Measurements from ENCODE around the gene NINL.
A peak's percentile ranks its signal among the peaks of the same experiment; 100 is the strongest.
"Not testable (repeated sequence)": the region's sequence is repeated elsewhere in the genome, so short reads cannot be mapped to it uniquely, and the experiment has no call there.

Gene NINL

DNA sequence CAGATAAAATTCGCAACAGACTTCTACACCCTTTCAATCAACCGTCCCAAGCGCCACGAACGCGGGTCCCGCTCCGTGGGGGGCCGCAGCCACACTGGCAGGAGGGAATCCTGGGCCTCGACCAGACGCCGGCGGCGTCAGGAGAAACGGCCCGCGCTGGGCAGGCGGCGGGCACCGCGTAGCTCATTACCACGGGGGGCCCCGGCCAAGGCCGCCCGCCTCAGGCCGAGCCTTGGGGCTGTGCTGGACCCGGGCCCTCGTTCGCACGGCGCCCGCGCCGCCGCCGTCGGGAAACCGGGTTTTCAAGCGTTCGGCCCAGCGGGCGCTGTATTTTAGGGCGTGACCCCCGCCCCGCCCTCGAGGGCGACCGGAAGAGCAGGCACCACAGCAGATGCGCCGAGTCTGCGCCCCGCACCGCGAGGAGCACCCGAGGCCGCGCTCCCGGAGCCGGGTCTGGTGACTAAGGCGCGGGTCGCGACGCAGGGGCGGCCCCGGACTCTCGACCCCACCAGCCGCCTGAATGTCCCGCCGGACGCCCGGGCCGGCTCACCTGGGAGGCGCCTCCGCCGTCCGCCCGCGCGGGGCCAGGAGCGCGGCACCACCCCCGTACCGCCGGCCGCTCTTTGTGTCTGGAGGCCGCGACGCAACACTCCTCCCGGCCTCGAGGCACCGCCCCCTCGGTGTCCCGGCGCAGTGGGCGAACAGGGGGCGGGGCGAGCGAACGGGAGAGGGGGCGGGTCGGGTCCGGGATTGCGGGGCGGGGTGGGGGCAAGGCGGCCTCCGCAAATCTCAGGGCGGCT is at the start of gene NINL:
NINL (minus strand) TSS at position 627 of the 800 bp plus-strand sequence. CDS start 58,944 bp downstream, outside the sequence.
- no peak for DNase-seq

DNA sequence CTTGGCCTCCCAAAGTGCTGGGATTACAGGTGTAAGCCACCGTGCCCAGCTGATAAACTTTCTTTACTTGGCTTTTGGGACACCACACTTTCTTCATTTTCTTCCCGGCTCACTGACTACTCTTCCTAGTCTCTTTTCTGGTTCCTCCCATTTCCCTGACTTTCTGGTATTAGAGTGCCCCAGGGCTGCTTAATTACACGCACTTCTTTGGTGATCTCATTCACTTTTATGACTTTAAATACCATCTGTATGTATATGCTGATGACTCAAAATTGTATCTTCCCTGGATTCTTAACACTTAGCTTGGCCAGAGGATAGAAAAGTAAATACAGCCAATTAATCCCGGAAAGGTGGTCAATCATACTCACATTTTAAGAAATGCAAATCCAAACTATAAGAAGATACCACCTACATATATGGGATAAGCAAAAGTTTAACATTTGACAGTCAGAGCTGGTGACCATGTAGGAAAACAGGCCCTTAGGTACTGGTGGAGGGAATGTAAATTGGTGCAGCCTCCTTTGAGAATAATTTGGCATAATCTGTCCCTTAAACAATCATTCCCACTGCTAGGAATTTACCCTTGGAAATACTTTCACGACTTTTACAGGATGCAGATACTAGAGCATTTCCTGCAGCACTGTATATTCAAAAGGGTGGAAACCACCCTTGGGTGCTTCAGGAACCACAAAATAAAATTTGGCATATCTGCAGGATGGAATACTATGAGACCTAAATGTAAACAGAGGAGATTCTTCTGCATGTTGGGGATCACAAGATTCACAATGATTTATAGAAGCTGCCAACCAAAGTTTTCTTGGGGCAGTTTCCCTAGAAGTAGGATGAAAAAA is 47.8 kb upstream of the NINL start:
- DNase-seq = no peak

DNA sequence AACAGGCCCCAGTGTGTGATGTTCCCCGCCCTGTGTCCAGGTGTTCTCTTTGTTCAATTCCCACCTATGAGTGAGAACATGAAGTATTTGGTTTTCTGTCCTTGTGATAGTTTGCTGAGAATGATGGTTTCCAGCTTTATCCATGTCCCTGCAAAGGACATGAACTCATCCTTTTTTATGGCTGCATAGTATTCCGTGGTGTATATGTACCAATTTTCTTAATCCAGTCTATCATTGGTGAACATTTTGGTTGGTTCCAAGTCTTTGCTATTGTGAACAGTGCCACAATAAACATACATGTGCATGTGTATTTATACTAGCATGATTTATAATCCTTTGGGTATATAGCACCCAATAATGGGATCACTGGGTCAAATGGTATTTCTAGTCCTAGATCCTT is 45.3 kb upstream of the NINL start:
- DNase-seq = not testable (repeated sequence)

- no peak for DNase-seq
Measured at GRCh38 chr20:25629816-25630499, 44.6 kb upstream of the NINL start.

DNA sequence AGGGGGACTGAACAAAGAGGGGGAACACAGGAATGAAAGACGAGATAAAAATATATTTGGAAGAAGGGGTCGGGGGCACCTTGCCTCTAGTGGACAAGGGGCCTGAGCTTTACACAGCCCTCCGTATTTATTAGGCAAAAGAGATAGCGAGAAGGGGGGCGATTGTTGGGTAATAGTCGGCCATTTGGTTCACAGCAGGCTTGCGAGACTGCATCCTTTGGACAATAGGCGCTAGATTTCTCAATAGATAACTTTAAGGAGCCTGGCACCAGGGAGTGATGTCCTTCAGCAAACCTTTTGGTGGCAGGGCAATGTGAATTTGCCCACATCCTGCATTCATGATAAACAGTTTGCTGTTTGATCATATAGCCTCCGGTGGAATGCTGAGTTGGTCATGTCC is 41.4 kb upstream of the NINL start:
- DNase-seq = no peak

DNA sequence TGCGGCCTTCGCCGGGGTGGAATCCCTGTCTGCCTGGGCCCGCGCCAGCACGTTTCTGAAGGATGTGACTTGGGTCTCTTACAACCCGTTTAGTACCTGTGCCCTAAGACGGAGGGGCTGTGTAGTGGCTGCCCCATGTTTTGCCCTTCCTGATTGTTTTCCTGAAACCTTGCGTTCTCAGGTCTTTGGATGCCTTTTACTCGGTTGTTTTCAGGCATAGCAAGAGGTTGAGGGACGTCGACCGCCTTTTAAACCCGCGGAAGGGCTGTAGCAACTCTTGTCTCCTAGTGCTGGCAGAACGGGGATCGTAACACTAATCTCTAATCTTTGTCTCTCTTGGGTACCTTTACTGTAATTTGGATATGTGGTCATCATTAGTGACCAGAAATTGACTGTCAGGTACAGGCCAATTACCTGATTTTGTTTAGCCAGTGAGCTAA is 39.2 kb upstream of the NINL start:
- DNase-seq = no peak

DNA sequence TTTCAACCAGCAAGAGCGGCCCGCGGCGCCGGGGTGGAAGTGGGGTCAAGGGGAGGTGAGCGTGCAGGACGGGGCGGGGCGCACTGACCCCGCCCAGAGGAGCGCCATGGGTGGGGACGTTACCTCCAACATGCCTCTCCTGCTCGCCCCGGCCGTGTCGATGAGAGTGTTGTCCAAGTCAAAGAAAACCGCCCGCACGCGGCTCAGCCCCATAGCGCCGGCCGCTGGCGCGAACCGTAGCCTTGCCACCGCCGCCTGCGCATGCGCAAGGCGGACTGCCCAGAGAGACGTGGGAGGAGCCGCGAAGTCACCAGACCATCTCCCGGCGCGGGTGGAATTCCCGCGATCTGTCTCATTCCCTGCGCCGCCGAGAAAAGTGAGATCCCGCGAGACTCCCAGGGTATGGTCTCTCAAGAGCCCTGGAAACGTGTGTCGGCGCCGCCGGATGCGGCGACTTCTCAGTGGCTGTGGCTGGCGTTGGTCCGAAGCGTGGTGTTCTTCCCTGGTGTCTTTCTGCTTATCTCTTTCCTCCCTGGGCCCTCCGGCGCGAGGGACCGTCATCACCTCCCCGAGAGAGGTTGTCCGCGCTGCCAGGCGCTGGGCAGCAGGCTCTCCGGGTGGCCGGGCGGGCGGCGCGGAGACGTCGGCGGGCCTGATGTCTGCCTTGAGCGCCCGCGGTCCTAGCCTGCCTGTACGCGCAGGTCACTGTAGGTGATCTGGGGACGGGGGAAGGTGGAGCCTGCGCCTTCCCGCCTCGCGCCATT is 38.6 kb upstream of the NINL start, which contains the start of gene NANP:
NANP (minus strand) TSS at position 279 of the 764 bp plus-strand sequence; CDS start at position 213, 66 bp downstream.
- DNase-seq = peak; percentile 98

DNA sequence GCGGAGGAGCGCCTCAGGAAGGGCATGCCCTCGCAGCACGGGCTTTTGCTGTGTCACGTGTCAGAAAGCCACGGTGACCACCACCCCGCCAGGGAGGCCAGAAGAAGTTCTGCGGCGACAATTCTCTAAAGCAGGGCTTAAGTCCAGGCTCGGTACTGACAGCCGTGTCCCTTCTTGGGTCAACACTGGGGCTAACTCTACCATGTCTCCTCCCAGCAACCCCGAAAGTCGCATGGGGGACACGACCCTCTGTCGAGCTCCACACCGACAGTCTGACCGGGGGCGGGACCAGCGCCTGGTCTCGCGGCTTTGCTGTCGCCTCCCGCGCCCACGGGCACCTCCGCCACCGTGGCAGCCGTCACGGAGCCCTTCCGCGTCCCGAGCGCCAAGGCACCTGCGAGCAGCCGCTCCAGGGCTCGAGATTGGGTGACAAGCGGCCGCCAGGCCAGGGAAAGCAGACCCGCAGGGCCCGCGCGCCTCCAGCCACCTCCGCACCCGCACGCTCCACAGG is 37.9 kb upstream of the NINL start:
- peak; percentile 54 for DNase-seq

GRCh38 chr20:25622450-25623224 is 37.3 kb upstream of the NINL start:
- DNase-seq = no peak

GRCh38 chr20:25622049-25622448 is 36.7 kb upstream of the NINL start:
- no peak for DNase-seq

GRCh38 chr20:25619514-25619913 is 34.2 kb upstream of the NINL start:
- no peak for DNase-seq

- DNase-seq = no peak
Measured at GRCh38 chr20:25608774-25609173, 23.4 kb upstream of the NINL start.

GRCh38 chr20:25606094-25606695 is 20.9 kb upstream of the NINL start:
- no peak for DNase-seq

DNA sequence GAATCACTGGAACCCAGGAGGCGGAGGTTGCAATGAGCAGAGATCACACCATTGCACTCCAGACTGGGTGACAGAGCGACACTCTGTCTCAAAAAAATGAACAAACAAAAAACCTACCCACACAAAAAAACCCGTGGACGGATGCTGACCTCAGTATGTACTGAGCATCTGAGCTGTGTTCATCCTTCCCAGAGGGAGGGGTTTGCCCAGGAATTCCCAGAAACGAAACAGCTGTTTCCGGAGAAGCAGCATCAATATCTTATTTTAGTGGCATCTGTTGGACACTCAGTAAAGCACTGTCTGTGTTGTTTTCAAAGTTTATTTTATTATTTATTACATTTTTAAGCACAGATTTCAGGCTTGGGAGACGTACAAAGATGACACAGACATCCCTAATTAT is 19.8 kb upstream of the NINL start:
- no peak for DNase-seq

DNA sequence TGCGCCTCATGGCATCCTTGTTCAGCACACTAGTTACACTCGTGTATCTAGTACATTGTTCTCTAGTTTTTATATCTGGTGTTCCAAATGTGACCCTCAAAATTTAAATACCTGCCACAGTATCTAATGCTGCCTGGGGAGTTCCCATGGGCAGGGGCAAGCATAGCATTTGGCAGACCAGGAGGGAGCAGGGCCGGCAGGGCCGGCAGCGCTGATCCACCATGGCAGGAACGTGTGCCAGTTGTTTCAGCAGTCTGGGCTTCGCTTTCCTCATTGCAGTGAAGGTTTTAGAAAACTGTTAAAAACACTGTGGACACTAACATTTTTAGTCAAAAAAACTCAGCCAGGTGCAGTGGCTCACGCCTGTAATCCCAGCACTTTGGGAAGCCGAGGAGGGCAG is 19.3 kb upstream of the NINL start:
- no peak for DNase-seq

DNA sequence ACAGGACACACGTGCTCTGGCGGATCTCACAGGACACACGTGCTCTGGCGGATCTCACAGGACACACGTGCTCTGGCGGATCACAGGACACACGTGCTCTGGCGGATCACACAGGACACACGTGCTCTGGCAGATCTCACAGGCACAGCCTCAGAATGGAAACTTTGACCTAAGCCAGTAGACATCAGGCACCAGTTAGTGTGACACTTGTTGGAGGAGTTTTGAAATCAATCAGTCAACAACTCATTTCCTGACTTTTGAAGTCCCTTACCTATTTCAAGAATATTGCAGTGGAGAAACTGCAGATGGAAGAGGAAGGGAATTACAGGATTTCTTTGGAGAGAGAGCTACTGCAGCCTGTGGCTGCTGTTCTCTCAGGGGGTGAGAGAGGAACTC is 17.6 kb upstream of the NINL start:
- DNase-seq = not testable (repeated sequence)

- DNase-seq = not testable (repeated sequence)
Measured at GRCh38 chr20:25602191-25602913, 17.0 kb upstream of the NINL start.

DNA sequence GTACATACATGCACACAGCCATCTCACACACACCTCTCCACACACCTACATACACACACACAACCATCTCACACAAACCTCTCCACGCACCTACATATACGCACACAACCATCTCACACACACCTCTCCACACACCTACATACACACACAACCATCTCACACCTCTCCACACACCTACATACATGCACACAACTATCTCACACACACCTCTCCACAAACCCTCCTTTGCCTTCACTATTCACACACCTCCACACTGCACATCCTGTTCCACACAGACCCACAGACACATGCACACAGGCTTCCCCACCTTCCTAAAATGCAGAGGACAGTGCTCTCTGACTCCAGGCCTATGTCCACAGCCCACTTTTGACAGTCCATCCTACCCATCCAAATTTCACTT is 16.3 kb upstream of the NINL start:
- no peak for DNase-seq

GRCh38 chr20:25600632-25601031 is 15.3 kb upstream of the NINL start:
- DNase-seq = no peak

DNA sequence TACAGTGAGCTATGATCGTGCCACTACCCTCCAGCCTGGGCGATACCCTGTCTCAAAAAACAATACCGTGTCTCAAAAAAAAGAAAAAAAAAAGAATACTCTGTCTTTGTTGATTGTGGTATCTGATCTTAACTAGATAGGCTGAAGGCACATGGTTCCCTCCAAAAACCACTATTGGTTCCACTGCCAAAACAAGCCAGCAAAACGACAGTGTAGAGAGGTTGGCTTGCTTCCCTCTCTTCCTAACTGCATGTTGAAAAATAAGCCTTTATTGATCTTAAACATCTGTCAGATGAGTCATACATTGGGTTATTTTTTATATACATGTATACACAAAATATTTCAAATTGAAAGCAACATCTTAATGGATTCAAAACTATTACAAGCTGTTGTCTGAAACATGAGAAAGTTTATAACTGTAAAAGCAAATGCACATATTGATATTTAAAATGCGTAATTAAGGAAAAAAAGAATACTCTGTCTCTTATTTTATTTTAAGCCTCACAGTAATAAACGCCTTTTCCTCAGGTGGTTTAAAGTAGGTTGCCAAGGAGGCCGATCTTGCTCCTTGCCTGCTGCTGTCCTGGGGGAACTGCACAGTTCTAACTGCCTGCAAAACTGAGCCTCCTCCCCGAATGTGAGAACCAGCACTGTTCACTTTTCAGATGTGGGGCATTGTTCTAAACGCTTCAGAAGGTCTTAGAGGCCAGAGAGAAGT is 7.0 kb upstream of the NINL start:
- no peak for DNase-seq

All from inflammatory macrophage treated with lipopolysaccharide for 4 hours (primary cell).